GM10266 (cell line): ENCODE results near the gene TNFSF18.
"Not testable (repeated sequence)": the region's sequence is repeated elsewhere in the genome, so short reads cannot be mapped to it uniquely, and the experiment has no call there.

Experiments used
- DNase-seq: peaks from one replicate; pipeline ENCODE4 v3.0.0; 2012; ENCODE audit errors: extremely low spot score
- TF ChIP-seq, protein P1 (sequence below): IDR thresholded peaks from 2 replicates; pipeline ENCODE4 v1.5.1; 2012; ENCODE audit warnings: mild to moderate bottlenecking, low read depth; ENCODE audit not compliant: control insufficient read depth, insufficient read depth; ENCODE audit errors: missing control alignments

The TNFSF18 gene

DNA sequence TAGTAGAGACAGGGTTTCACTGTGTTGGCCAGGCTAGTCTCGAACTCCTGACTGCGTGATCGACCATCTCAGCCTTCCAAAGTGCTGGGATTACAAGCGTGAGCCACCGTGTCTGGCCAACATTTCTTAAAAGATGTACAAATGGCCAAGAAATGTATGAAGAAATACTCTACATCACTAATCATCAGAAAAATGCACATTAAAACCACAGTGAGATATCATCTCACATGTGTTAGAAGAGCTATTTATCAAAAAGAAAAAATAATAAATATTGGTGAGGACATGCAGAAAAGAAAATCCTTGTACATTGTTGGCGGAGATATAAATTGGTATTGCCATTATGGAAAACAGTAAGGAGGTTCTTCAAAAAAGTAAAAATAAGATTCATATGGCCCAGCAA, 33.6 kb upstream of the TNFSF18 start:
- TF ChIP-seq, protein P1, sequence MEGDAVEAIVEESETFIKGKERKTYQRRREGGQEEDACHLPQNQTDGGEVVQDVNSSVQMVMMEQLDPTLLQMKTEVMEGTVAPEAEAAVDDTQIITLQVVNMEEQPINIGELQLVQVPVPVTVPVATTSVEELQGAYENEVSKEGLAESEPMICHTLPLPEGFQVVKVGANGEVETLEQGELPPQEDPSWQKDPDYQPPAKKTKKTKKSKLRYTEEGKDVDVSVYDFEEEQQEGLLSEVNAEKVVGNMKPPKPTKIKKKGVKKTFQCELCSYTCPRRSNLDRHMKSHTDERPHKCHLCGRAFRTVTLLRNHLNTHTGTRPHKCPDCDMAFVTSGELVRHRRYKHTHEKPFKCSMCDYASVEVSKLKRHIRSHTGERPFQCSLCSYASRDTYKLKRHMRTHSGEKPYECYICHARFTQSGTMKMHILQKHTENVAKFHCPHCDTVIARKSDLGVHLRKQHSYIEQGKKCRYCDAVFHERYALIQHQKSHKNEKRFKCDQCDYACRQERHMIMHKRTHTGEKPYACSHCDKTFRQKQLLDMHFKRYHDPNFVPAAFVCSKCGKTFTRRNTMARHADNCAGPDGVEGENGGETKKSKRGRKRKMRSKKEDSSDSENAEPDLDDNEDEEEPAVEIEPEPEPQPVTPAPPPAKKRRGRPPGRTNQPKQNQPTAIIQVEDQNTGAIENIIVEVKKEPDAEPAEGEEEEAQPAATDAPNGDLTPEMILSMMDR: no peak
- DNase-seq: no peak

DNA sequence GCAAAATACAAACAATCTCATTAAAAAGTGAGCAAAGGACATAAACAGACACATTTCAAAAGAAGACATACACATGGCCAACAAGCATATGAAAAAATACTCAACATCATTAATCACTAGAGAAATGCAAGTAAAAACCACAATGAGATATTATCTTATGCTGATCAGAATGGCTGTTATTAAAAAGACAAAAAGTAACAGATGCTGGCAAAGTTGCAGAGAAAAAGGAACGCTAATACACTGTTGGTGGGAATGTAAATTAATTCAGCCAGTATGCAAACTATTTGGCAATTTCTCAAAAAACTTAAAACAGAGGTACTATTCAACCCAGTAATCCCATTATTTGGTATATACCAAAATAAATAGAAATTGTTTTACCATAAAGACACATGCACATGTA, 32.2 kb upstream of the TNFSF18 start:
- TF ChIP-seq, protein P1: no peak

DNA sequence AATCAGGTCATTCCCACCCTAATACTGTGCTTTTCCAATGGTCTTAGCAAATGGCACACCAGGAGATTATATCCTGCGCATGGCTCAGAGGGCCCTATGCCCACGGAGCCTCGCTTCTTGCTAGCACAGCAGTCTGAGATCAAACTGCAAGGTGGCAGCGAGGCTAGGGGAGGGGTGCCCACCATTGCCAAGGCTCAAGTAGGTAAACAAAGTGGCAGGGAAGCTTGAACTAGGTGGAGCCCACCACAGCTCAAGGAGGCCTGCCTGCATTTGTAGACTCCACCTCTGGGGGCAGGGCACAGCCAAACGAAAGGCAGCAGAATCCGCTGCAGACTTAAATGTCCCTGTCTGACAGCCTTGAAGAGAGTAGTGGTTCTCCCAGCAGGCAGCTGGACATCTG, 23.5 kb upstream of the TNFSF18 start:
- not testable (repeated sequence) for DNase-seq

More for the DNA sequence above, 32.2 kb upstream of the TNFSF18 start:
- DNase-seq: no peak

DNA sequence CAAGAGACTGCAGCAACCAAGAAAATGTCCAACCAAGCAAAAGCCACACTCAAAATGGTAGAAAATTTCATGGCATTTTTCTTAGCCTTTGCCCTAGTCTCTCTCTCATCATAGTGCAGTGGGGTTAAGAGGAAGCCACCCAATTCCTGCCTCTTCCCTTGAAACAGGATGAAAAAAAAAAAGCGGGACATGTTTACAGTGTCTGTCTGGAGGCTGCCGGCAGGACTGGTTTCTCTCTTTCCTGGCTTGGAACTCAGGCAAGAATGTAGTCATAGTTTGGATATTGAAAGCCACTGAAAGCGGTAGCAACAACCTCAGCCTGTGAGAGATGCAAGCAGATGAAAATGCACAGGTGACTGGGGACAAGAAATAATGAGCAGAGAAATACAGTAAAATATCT, 13.3 kb upstream of the TNFSF18 start:
- DNase-seq: no peak
- TF ChIP-seq, protein P1: no peak

DNA sequence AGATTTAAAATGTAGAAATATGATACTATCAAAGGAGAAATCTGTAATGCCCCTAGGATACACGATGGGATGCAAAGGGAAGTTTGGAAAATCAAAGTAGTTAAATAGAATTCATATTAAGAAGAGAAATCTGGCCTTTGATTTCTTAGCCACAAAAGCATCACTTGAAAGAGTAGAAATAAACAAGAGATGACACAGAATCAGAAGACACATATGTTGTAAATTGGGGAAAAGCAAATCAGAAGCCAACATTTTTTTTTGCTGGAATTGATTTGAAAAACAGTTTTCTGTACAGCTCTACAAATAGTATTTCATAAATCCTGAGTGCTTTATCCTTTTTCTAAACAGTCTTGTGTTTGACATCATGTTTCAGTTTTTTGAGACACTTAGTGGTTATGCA, 12.4 kb upstream of the TNFSF18 start:
- no peak for DNase-seq
- TF ChIP-seq, protein P1: no peak

DNA sequence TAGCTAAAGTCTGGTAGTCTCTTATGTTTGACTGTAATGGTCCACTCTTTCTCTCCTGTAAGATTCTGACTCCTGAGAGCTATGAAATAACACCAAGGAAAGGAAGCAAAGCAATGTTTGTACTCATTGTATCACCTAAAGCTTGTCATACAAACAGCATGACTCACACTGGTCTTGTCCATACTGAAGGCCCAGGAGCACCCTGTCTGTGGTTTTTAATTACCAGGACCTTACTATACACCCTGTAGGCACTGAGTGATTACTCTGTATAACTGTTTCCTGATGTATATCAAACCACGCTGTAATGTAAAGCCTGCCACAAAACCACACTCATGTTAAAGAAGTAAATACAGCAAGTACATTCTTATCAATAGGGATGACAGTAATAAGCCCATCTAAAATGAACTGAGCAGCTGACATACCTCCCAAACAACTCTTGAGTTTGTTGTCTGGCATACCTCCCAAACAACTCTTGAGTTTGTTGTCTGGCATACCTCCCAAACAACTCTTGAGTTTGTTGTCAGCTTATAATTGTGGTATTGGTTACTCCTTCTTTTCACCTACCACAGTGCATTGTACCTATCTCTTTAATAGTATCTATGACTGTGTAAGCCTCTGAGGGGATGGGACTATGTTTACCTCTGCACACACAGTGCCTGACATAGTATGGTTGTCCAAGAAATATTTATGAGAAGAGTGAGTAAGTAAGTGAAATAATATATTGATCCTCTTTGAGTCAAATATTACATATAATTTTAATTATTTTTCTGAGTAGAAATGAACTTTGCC, 11.6 kb upstream of the TNFSF18 start:
- TF ChIP-seq, protein P1: no peak
- no peak for DNase-seq

DNA sequence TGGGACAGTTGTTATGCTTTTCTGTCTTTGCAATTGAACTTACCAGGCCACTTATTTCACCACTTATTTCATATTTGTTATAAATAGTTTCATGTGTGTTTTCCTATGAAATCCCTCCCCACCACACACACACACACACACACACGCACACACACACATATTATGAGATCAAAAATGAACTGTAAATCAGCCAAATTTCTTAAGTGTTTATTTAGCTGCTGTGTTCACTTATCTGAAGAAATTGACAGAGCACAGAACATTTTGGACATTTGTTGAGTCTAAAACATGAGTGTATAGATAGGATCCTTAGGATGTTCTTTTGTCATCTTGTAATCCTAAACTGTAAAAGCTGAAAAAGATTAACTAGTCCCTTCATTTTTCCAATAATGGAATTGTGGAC, 7.8 kb upstream of the TNFSF18 start:
- TF ChIP-seq, protein P1: no peak
- no peak for DNase-seq

DNA sequence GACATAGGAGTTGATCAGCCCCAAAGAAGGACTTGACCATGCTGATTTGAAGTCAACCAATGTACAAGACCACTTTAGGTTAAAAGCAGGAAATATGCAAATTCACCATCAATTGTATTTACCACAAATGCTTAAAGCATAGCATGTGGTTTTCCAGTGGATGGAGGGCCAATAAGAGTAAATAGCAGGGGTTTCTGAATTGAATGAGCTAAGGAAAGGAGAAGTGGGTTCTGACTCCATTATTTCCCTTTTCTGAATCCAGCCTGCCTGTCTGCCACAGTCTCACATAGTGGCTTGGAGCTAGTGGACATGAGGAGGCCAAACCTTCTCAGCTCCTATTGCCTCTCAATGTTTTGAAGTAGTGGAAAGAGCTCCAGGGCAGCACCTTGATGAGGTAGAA, 7.2 kb upstream of the TNFSF18 start:
- no peak for DNase-seq
- TF ChIP-seq, protein P1: no peak
